K562 (cell line): ENCODE data around the gene CRAMP1. TPM values are rescaled to one million over a fixed set of nuclear protein-coding genes. Genes with fewer than 3 reads are reported as not detected.

Experiments used
- ATAC-seq: fragments of 200-7000 bp; cut with Tn5 transposase; 3 replicates; pipeline ENCODE4 v1.9.1; 2020; ENCODE audit warnings: moderate library complexity
- BruUV-seq: library from RNA; stranded (reverse); fragments of 400-500 nt; replicated peaks from 2 replicates; lab custom pipeline; 2021; lab: Mats Ljungman, UMichigan
- CTCF ChIA-PET: fragments of 300-600 bp; formaldehyde crosslinking; extraction: SDS; loops from one replicate; lab custom pipeline; 2021; ENCODE audit warnings: low intra/inter-chr PET ratio; lab: Yijun Ruan, JAX
- POLR2A ChIA-PET: fragments of 300-600, 350-650 bp; sonication (Branson Sonifier 250); formaldehyde crosslinking; extraction: SDS; loops from one replicate; lab custom pipeline; 2021; ENCODE audit warnings: antibody characterized with exemption, inconsistent platforms; lab: Yijun Ruan, JAX
- DNase-seq, 4 experiments: peaks; one replicate each; pipeline versions ENCODE4 v3.0.0 to v3.0.0-alpha.2; 2011 to 2018; ENCODE audit warnings: low spot score in 3 of 4, mixed read lengths in 3 of 4; ENCODE audit errors: extremely low read depth in 1 of 4
- FAIRE-seq: peaks from 2 replicates; lab custom pipeline; 2011; peaks lifted over from hg19 to GRCh38; lab: Jason Lieb, UNC
- H2AFZ ChIP-seq: 2 replicates; pipeline ENCODE4 v1.6.0; 2011; ENCODE audit warnings: low read depth, low read length, control low read depth, inconsistent platforms
- H3K27ac ChIP-seq: fragments of 200-600 bp; 3 replicates; pipeline ENCODE4 v1.8.0; 2011; ENCODE audit warnings: low read depth, mild to moderate bottlenecking, control low read depth, inconsistent platforms, low read length, moderate library complexity, mixed read lengths; ENCODE audit errors: extremely low read depth
- H3K27me3 ChIP-seq, 2 experiments: fragments of 300-600 bp in 1 of 2; 2 replicates in 1 of 2; 3 replicates in 1 of 2; pipeline versions ENCODE4 v1.6.0 to v1.8.0; 2011; ENCODE audit warnings: inconsistent platforms in 2 of 2, low read length in 2 of 2, mild to moderate bottlenecking in 1 of 2, mixed read lengths in 1 of 2, moderate library complexity in 1 of 2; ENCODE audit not compliant: control insufficient read depth in 2 of 2, insufficient read depth in 2 of 2
- H3K36me3 ChIP-seq: fragments of 300-600 bp; 3 replicates; pipeline ENCODE4 v1.8.0; 2011; ENCODE audit warnings: mild to moderate bottlenecking, low read length, inconsistent platforms; ENCODE audit not compliant: control insufficient read depth, insufficient read depth
- H3K4me1 ChIP-seq, 2 experiments: fragments of 200-600 bp in 1 of 2; replicated peaks in 1 of 2; 2 replicates in 1 of 2; 3 replicates in 1 of 2; pipeline versions ENCODE4 v1.5.1 to v1.8.0; 2011; ENCODE audit warnings: inconsistent platforms in 2 of 2, low read length in 2 of 2, mild to moderate bottlenecking in 1 of 2, mixed read lengths in 1 of 2, moderate library complexity in 1 of 2; ENCODE audit not compliant: control insufficient read depth in 2 of 2, insufficient read depth in 2 of 2
- H3K4me2 ChIP-seq: 2 replicates; pipeline ENCODE4 v1.6.1; 2011; ENCODE audit warnings: low read length, control low read depth, inconsistent platforms, mixed read lengths; ENCODE audit not compliant: insufficient read depth
- H3K4me3 ChIP-seq: fragments of 200-600 bp; sonication (generic), shearing (Covaris generic); 2 replicates; pipeline ENCODE4 v1.5.1; 2016; ENCODE audit warnings: control low read depth, inconsistent platforms
- H3K79me2 ChIP-seq: fragments of 200-600 bp; 3 replicates; pipeline ENCODE4 v1.8.0; 2011; ENCODE audit warnings: low read length, inconsistent platforms; ENCODE audit not compliant: control insufficient read depth, insufficient read depth
- H3K9ac ChIP-seq, 2 experiments: 2 replicates each; pipeline versions ENCODE4 v1.6.0 to v1.6.1; 2011; ENCODE audit warnings: low read depth in 2 of 2, low read length in 2 of 2, control low read depth in 1 of 2, inconsistent platforms in 1 of 2, mild to moderate bottlenecking in 1 of 2, mixed read lengths in 1 of 2; ENCODE audit not compliant: insufficient read depth in 1 of 2
- H3K9me1 ChIP-seq: one replicate; pipeline ENCODE4 v1.6.0; 2011; ENCODE audit warnings: inconsistent platforms, mild to moderate bottlenecking, low read length, moderate library complexity; ENCODE audit not compliant: control insufficient read depth, insufficient read depth
- H3K9me3 ChIP-seq: replicated peaks from 2 replicates; pipeline ENCODE4 v1.5.1; 2011; ENCODE audit warnings: low read depth, low read length, inconsistent platforms; ENCODE audit not compliant: control insufficient read depth, insufficient read depth
- H4K20me1 ChIP-seq: replicated peaks from 2 replicates; pipeline ENCODE4 v1.6.1; 2011; ENCODE audit warnings: low read length, inconsistent platforms, mixed read lengths; ENCODE audit not compliant: control insufficient read depth, insufficient read depth
- ATF7 ChIP-seq: fragments of 450-650 bp; IDR thresholded peaks from 2 replicates; pipeline ENCODE4 v1.7.1; 2014; ENCODE audit warnings: mild to moderate bottlenecking, moderate library complexity
- BRD4 ChIP-seq: fragments of 200-600 bp; sonication (generic); IDR thresholded peaks from 2 replicates; pipeline ENCODE4 v1.6.1; 2017; ENCODE audit warnings: inconsistent platforms
- EP400 ChIP-seq: fragments of 450-650 bp; IDR thresholded peaks from 2 replicates; pipeline ENCODE4 v1.6.1; 2017; ENCODE audit warnings: antibody characterized with exemption, mild to moderate bottlenecking, moderate library complexity
- GABPB1 ChIP-seq: sonication (generic); formaldehyde crosslinking; IDR thresholded peaks from 2 replicates; pipeline ENCODE4 v1.8.0; 2022; ENCODE audit warnings: mild to moderate bottlenecking, missing genetic modification reagents
- MAZ ChIP-seq, 2 experiments: fragments of 450-650 bp in 1 of 2; sonication (generic) in 1 of 2; formaldehyde crosslinking; IDR thresholded peaks in 1 of 2; conservative IDR thresholded peaks in 1 of 2; 2 replicates each; pipeline versions ENCODE4 v1.4.0 to v1.5.0; 2020; ENCODE audit warnings: mild to moderate bottlenecking in 1 of 2, missing genetic modification reagents in 1 of 2
- NR2F6 ChIP-seq: fragments of 450-650 bp; formaldehyde crosslinking; IDR thresholded peaks from 2 replicates; pipeline ENCODE4 v1.4.0; 2020; ENCODE audit warnings: mild to moderate bottlenecking
- POLR2B ChIP-seq: fragments of 450-650 bp; IDR thresholded peaks from 2 replicates; pipeline ENCODE4 v1.6.1; 2018; ENCODE audit warnings: low read depth; ENCODE audit not compliant: partially characterized antibody
- TARDBP ChIP-seq: fragments of 450-650 bp; IDR thresholded peaks from 2 replicates; pipeline ENCODE4 v1.6.1; 2016
- ZNF79 ChIP-seq: fragments of 250-450 bp; sonication (Bioruptor Pico); IDR thresholded peaks from 2 replicates; pipeline ENCODE4 v1.4.0; 2020; ENCODE audit warnings: low read depth, mild to moderate bottlenecking, moderate library complexity
- WGBS: fragments of 100-300 bp; shearing (Covaris generic); methylation state at CpG from one replicate; pipeline ENCODE4 v1.1.6; 2016; ENCODE audit warnings: low coverage, mixed read lengths; ENCODE audit not compliant: insufficient coverage; ENCODE audit errors: missing lambda C conversion rate; 5-methylcytosine and 5-hydroxymethylcytosine counted together
- in situ Hi-C: fragments of 300-500 bp; cut with MboI; formaldehyde crosslinking; loops from 4 replicates; pipeline ENCODE4 v1.15.0; 2018; ENCODE audit warnings: inconsistent platforms, mixed read lengths
- intact Hi-C: fragments of 100-400 bp; cut with micrococcal nuclease; formaldehyde crosslinking; loops from 2 replicates; pipeline ENCODE4 v1.14.2; 2022
- polyA plus RNA-seq, 8 experiments: library from polyadenylated mRNA; depleted of rRNA in 4 of 8; stranded (reverse) in 5 of 8; unstranded in 3 of 8; fragments of >200 nt; fragmentation: Nextera tagmentation in 2 of 8; fragmentation: Illumina TruSeq in 1 of 8; extraction: Ambion mirVana in 2 of 8; extraction: Trizol in 1 of 8; gene quantifications; 2 replicates each; pipeline versions ENCODE4 v1.2.1 to v1.2.3, GENCODE V29; 2011 to 2014; ENCODE audit warnings: inconsistent platforms in 1 of 8, missing spikeins in 1 of 8
- total RNA-seq, 7 experiments: library from RNA; depleted of rRNA in 6 of 7; stranded (reverse); fragments of >200 nt in 6 of 7; fragmentation: Illumina TruSeq in 2 of 7; extraction: Trizol in 2 of 7; gene quantifications; 2 replicates each; pipeline versions ENCODE4 v1.2.1 to v1.2.3, GENCODE V29; 2011 to 2021; ENCODE audit warnings: low replicate concordance in 1 of 7
- TF ChIP-seq, protein P1 (sequence below): fragments of 450-650 bp; IDR thresholded peaks from 2 replicates; pipeline ENCODE4 v1.6.1; 2014; ENCODE audit warnings: low read depth, mild to moderate bottlenecking, moderate library complexity, borderline replicate concordance
- TF ChIP-seq, protein P2 (sequence below): sonication (generic); formaldehyde crosslinking; IDR thresholded peaks from 2 replicates; pipeline ENCODE4 v1.8.0; 2022; ENCODE audit warnings: mild to moderate bottlenecking, missing genetic modification reagents
- TF ChIP-seq, protein P3 (sequence below): sonication (generic); formaldehyde crosslinking; IDR thresholded peaks from 2 replicates; pipeline ENCODE4 v1.4.0; 2020; ENCODE audit warnings: mild to moderate bottlenecking, missing genetic modification reagents

Gene CRAMP1
- total and polyA plus RNA-seq, 9 of the 15 experiments (the other 6 are each of a cell fraction or from before 2014, with no cell fraction given): 0.52 to 20.8 (median 7.5) TPM

DNA sequence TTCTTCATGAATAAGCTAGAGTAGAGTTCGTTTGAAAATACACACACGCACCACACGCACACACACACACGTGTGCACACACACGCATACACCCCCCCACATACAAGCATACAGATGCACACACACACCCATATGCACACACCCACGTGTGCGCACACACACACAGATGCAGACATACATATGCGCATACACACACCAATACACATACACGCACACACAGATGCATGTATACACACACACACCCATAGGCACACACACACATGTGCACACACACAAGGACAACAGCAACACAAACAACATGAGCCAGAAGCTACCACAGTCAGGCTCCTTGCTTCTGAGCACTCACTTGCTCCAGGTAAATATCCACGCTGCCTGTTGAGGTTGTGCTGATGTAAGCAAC lies 5.4 kb upstream of the CRAMP1 start:
- no peak for FAIRE-seq
- H3K4me2 ChIP-seq: no peak overlapping the region
- peaks cover 9% of the 10 kb centered on the region; the same call in 2 of the 3 replicates for H3K79me2 ChIP-seq
- BruUV-seq: no TSS peak
- in situ Hi-C loops: no loop called here
- H3K4me1 ChIP-seq: peaks cover 5 to 26% of the 10 kb centered on the region in 2 experiments; a peak in 4 of 5 replicates
- H3K9me3 ChIP-seq: no peaks in the 10 kb centered on the region
- H4K20me1 ChIP-seq: no peaks in the 10 kb centered on the region
- DNase-seq: no peak
- WGBS: 90% methylated on average over 7 of the region's 10 CpGs
- H3K36me3 ChIP-seq: peaks cover 6% of the 10 kb centered on the region; the same call in 2 of the 3 replicates
- H3K9me1 ChIP-seq: no peaks in the 10 kb centered on the region
- H3K9ac ChIP-seq: no peak overlapping the region
- H2AFZ ChIP-seq: no peak overlapping the region
- ATAC-seq: no peak
- POLR2A ChIA-PET: no interaction called here
- intact Hi-C loops: no loop called here
- no peak overlapping the region for H3K4me3 ChIP-seq
- no peak overlapping the region for H3K27ac ChIP-seq
- no peaks in the 10 kb centered on the region for H3K27me3 ChIP-seq
- CTCF ChIA-PET: no interaction called here
- TF ChIP-seq POLR2B (no peak), BRD4 (no peak), GABPB1 (CRISPR knock-in tag) (no peak), TARDBP (no peak), EP400 (no peak), ZNF79 (CRISPR knock-in tag) (no peak), ATF7 (no peak), NR2F6 (no peak), MAZ (CRISPR knock-in tag; conservative IDR thresholded peaks at IDR 0.05 in 1 of 2, IDR thresholded peaks at IDR 0.05 in 1 of 2) (no peak)
- TF ChIP-seq, protein P1, sequence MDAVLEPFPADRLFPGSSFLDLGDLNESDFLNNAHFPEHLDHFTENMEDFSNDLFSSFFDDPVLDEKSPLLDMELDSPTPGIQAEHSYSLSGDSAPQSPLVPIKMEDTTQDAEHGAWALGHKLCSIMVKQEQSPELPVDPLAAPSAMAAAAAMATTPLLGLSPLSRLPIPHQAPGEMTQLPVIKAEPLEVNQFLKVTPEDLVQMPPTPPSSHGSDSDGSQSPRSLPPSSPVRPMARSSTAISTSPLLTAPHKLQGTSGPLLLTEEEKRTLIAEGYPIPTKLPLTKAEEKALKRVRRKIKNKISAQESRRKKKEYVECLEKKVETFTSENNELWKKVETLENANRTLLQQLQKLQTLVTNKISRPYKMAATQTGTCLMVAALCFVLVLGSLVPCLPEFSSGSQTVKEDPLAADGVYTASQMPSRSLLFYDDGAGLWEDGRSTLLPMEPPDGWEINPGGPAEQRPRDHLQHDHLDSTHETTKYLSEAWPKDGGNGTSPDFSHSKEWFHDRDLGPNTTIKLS: no peak
- TF ChIP-seq, protein P2, sequence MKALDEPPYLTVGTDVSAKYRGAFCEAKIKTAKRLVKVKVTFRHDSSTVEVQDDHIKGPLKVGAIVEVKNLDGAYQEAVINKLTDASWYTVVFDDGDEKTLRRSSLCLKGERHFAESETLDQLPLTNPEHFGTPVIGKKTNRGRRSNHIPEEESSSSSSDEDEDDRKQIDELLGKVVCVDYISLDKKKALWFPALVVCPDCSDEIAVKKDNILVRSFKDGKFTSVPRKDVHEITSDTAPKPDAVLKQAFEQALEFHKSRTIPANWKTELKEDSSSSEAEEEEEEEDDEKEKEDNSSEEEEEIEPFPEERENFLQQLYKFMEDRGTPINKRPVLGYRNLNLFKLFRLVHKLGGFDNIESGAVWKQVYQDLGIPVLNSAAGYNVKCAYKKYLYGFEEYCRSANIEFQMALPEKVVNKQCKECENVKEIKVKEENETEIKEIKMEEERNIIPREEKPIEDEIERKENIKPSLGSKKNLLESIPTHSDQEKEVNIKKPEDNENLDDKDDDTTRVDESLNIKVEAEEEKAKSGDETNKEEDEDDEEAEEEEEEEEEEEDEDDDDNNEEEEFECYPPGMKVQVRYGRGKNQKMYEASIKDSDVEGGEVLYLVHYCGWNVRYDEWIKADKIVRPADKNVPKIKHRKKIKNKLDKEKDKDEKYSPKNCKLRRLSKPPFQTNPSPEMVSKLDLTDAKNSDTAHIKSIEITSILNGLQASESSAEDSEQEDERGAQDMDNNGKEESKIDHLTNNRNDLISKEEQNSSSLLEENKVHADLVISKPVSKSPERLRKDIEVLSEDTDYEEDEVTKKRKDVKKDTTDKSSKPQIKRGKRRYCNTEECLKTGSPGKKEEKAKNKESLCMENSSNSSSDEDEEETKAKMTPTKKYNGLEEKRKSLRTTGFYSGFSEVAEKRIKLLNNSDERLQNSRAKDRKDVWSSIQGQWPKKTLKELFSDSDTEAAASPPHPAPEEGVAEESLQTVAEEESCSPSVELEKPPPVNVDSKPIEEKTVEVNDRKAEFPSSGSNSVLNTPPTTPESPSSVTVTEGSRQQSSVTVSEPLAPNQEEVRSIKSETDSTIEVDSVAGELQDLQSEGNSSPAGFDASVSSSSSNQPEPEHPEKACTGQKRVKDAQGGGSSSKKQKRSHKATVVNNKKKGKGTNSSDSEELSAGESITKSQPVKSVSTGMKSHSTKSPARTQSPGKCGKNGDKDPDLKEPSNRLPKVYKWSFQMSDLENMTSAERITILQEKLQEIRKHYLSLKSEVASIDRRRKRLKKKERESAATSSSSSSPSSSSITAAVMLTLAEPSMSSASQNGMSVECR (CRISPR knock-in tag): no peak
- TF ChIP-seq, protein P3, sequence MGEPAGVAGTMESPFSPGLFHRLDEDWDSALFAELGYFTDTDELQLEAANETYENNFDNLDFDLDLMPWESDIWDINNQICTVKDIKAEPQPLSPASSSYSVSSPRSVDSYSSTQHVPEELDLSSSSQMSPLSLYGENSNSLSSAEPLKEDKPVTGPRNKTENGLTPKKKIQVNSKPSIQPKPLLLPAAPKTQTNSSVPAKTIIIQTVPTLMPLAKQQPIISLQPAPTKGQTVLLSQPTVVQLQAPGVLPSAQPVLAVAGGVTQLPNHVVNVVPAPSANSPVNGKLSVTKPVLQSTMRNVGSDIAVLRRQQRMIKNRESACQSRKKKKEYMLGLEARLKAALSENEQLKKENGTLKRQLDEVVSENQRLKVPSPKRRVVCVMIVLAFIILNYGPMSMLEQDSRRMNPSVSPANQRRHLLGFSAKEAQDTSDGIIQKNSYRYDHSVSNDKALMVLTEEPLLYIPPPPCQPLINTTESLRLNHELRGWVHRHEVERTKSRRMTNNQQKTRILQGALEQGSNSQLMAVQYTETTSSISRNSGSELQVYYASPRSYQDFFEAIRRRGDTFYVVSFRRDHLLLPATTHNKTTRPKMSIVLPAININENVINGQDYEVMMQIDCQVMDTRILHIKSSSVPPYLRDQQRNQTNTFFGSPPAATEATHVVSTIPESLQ: no peak
